ENCODE measurements around the gene PARM1.

- TF ChIP-seq CTCF (IDR thresholded peaks at IDR 0.05) (no peak), POLR2A (IDR thresholded peaks at IDR 0.05) (no peak)
Measured at GRCh38 chr4:74884266-74884665, 48.6 kb upstream of the PARM1 start.
